ENCODE results near the gene BRS3.
"Not testable (repeated sequence)": the region's sequence is repeated elsewhere in the genome, so short reads cannot be mapped to it uniquely, and the experiment has no call there.

The BRS3 gene

GRCh38 chrX:136487647-136488046, at the start of gene BRS3:
TSS of gene BRS3 (plus strand) at chrX:136487947. CDS start at chrX:136488115, 168 bp downstream.
- DNase-seq = no peak

GRCh38 chrX:136438192-136438591, 49.6 kb upstream of the BRS3 start:
- DNase-seq = no peak

GRCh38 chrX:136445674-136446073, 42.1 kb upstream of the BRS3 start:
- DNase-seq = not testable (repeated sequence)

- no peak for DNase-seq
Observed at GRCh38 chrX:136446208-136446607, 41.5 kb upstream of the BRS3 start.

GRCh38 chrX:136447308-136447707, 40.4 kb upstream of the BRS3 start:
- DNase-seq = no peak

GRCh38 chrX:136447968-136448367, 39.8 kb upstream of the BRS3 start:
- DNase-seq = no peak

GRCh38 chrX:136450050-136450830, 37.5 kb upstream of the BRS3 start:
- DNase-seq = no peak

- DNase-seq = no peak
Observed at GRCh38 chrX:136452614-136453013, 35.1 kb upstream of the BRS3 start.

- no peak for DNase-seq
Observed at GRCh38 chrX:136453114-136453513, 34.6 kb upstream of the BRS3 start.

GRCh38 chrX:136453771-136454170, 34.0 kb upstream of the BRS3 start:
- DNase-seq = no peak

GRCh38 chrX:136456133-136456532, 31.6 kb upstream of the BRS3 start:
- no peak for DNase-seq

GRCh38 chrX:136457303-136457917, 30.3 kb upstream of the BRS3 start:
- DNase-seq = no peak

- no peak for DNase-seq
Observed at GRCh38 chrX:136464589-136464988, 23.2 kb upstream of the BRS3 start.

GRCh38 chrX:136467303-136467702, 20.4 kb upstream of the BRS3 start:
- no peak for DNase-seq

- no peak for DNase-seq
Observed at GRCh38 chrX:136468391-136469103, 19.2 kb upstream of the BRS3 start.

GRCh38 chrX:136473663-136474062, 14.1 kb upstream of the BRS3 start:
- DNase-seq = no peak

- DNase-seq = no peak
Observed at GRCh38 chrX:136475236-136475635, 12.5 kb upstream of the BRS3 start.

GRCh38 chrX:136476501-136476900, 11.2 kb upstream of the BRS3 start:
- DNase-seq = no peak

GRCh38 chrX:136477026-136477425, 10.7 kb upstream of the BRS3 start:
- DNase-seq = no peak

- no peak for DNase-seq
Observed at GRCh38 chrX:136480383-136480782, 7.4 kb upstream of the BRS3 start.

- DNase-seq = no peak
Observed at GRCh38 chrX:136488706-136489105, 959 bp downstream of the BRS3 start.

- no peak for DNase-seq
Observed at GRCh38 chrX:136491832-136492231, 4.1 kb downstream of the BRS3 start.

- DNase-seq = no peak
Observed at GRCh38 chrX:136493011-136493410, 5.3 kb downstream of the BRS3 start.

GRCh38 chrX:136495043-136495442, 7.3 kb downstream of the BRS3 start:
- no peak for DNase-seq
